RWPE2 (cell line): Measurements from ENCODE around the gene SIRPB1.

Experiments used
- ATAC-seq: fragments of 200-7000 bp; cut with Tn5 transposase; 3 replicates; pipeline ENCODE4 v1.9.1; 2021; ENCODE audit warnings: low read depth
- DNase-seq: peaks from one replicate; pipeline ENCODE4 v3.0.0-alpha.2; 2020; ENCODE audit warnings: low spot score
- H3K27ac ChIP-seq: fragments of 450-650 bp; 2 replicates; pipeline ENCODE4 v1.5.1; 2017; ENCODE audit warnings: mild to moderate bottlenecking; ENCODE audit not compliant: poor library complexity, severe bottlenecking
- H3K27me3 ChIP-seq: fragments of 250-450 bp; sonication (Bioruptor Pico); 2 replicates; pipeline ENCODE4 v1.5.1; 2021; ENCODE audit warnings: mild to moderate bottlenecking, moderate library complexity; ENCODE audit not compliant: insufficient read depth, poor library complexity, severe bottlenecking
- H3K36me3 ChIP-seq: fragments of 250-450 bp; sonication (Bioruptor Pico); 2 replicates; pipeline ENCODE4 v1.5.1; 2020; ENCODE audit warnings: low read depth, mild to moderate bottlenecking, moderate library complexity
- H3K4me1 ChIP-seq: fragments of 250-450 bp; sonication (Bioruptor Pico); 2 replicates; pipeline ENCODE4 v1.5.1; 2021; ENCODE audit warnings: mild to moderate bottlenecking, moderate library complexity; ENCODE audit not compliant: insufficient read depth, poor library complexity, severe bottlenecking
- H3K4me3 ChIP-seq: fragments of 250-450 bp; sonication (Bioruptor Pico); 2 replicates; pipeline ENCODE4 v1.5.1; 2021; ENCODE audit warnings: mild to moderate bottlenecking, moderate library complexity; ENCODE audit not compliant: severe bottlenecking
- H3K9me3 ChIP-seq: fragments of 250-450 bp; sonication (Bioruptor Pico); 2 replicates; pipeline ENCODE4 v1.5.1; 2021; ENCODE audit warnings: mild to moderate bottlenecking, moderate library complexity; ENCODE audit not compliant: severe bottlenecking
- TF ChIP-seq, protein P1 (sequence below): fragments of 450-650 bp; IDR thresholded peaks from one replicate; pipeline ENCODE4 v1.5.1; 2017; ENCODE audit warnings: mild to moderate bottlenecking, moderate library complexity; ENCODE audit not compliant: poor library complexity, severe bottlenecking

SIRPB1 gene

GRCh38 chr20:1619861-1620444 is at the start of gene SIRPB1:
Gene SIRPB1, minus strand, starts transcription at chr20:1620009. Its CDS starts 65 bp downstream, at chr20:1619944.
- H3K27me3 ChIP-seq: no peaks in the 10 kb centered on the region
- H3K4me3 ChIP-seq: no peak within 1 kb of the TSS
- TF ChIP-seq, protein P1, sequence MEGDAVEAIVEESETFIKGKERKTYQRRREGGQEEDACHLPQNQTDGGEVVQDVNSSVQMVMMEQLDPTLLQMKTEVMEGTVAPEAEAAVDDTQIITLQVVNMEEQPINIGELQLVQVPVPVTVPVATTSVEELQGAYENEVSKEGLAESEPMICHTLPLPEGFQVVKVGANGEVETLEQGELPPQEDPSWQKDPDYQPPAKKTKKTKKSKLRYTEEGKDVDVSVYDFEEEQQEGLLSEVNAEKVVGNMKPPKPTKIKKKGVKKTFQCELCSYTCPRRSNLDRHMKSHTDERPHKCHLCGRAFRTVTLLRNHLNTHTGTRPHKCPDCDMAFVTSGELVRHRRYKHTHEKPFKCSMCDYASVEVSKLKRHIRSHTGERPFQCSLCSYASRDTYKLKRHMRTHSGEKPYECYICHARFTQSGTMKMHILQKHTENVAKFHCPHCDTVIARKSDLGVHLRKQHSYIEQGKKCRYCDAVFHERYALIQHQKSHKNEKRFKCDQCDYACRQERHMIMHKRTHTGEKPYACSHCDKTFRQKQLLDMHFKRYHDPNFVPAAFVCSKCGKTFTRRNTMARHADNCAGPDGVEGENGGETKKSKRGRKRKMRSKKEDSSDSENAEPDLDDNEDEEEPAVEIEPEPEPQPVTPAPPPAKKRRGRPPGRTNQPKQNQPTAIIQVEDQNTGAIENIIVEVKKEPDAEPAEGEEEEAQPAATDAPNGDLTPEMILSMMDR: no peak
- ATAC-seq (no peak), DNase-seq (no peak)
- no peak within 1 kb of the TSS for H3K27ac ChIP-seq
- no peaks in the 10 kb centered on the region for H3K4me1 ChIP-seq
- no peaks in the 10 kb centered on the region for H3K9me3 ChIP-seq
- no peaks in the 10 kb centered on the region for H3K36me3 ChIP-seq

DNA sequence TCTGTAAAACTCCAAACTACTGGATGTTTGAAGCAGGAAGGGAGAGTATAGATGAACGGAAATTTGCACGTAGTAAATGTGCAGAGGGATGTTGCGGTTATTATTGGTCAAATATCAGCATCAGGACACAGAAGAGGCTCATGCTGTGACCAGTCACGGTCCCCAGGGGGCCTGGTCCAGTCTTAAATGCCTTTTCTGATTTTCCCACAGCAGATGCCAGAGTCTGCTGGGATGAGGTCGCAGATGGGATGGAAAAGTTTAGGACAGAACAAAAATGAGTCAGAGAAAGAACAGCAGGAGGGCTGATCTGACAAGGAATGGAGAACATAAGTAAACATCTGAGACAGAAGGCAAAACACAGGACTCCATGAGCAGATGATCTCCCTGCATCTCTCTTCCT is 49.5 kb upstream of the SIRPB1 start:
- H3K9me3 ChIP-seq: no peaks in the 10 kb centered on the region
- no peaks in the 10 kb centered on the region for H3K27me3 ChIP-seq
- H3K4me1 ChIP-seq: no peaks in the 10 kb centered on the region
- DNase-seq: no peak
- TF ChIP-seq, protein P1: no peak
- H3K4me3 ChIP-seq: no peak overlapping the region
- no peaks in the 10 kb centered on the region for H3K36me3 ChIP-seq
- no peak overlapping the region for H3K27ac ChIP-seq
- ATAC-seq: no peak

- Histone ChIP-seq H3K4me3 (no peak overlapping the region), H3K36me3 (no peaks in the 10 kb centered on the region), H3K27ac (no peak overlapping the region), H3K27me3 (no peaks in the 10 kb centered on the region), H3K9me3 (no peaks in the 10 kb centered on the region), H3K4me1 (no peaks in the 10 kb centered on the region)
- ATAC-seq (no peak), DNase-seq (no peak)
- TF ChIP-seq, protein P1: no peak
Measured at GRCh38 chr20:1667502-1668085, 47.8 kb upstream of the SIRPB1 start.

DNA sequence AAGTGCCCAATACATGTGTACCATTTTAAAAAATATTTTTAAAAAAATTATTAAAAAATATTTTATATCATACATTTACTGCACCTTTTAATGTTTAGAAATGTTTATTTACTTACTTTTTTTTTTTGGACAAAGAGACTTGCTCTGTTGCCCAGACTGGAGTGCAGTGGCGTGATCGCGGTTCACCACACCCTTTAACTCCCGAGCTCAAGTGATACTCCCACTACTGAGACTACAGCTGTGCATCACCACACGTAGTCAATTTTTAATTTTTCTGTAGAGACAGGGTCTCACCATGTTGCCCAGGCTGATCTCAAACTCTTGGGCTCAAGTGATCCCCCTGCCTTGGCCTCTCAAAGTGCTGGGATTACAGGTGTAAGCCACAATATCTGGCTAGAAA is 47.0 kb upstream of the SIRPB1 start:
- ATAC-seq (no peak), DNase-seq (no peak)
- Histone ChIP-seq H3K4me3 (no peak overlapping the region), H3K36me3 (no peaks in the 10 kb centered on the region), H3K27ac (no peak overlapping the region), H3K9me3 (no peaks in the 10 kb centered on the region), H3K27me3 (no peaks in the 10 kb centered on the region), H3K4me1 (no peaks in the 10 kb centered on the region)
- TF ChIP-seq, protein P1: no peak

DNA sequence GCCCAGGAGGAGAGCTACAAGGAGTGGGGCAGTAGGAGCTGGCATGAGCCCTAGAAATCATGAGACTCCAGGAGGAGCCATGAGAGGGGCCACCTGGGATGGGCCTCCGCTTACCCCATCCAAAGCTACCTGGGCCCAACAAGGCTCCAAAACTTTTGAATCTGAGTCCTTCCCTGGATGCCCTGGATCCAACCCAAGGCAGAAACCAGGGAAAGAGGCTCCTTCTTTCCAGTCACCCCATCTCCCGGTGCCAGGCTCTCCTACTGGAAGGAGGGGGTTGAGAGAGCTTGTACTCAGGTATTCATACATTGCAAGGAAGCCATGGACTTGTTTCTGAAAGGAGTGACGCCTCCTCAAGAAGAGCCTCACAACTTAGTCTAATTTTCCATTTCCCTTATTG is 45.5 kb upstream of the SIRPB1 start:
- Histone ChIP-seq H3K4me1 (no peaks in the 10 kb centered on the region), H3K27me3 (no peaks in the 10 kb centered on the region), H3K36me3 (no peaks in the 10 kb centered on the region), H3K27ac (no peak overlapping the region), H3K9me3 (no peaks in the 10 kb centered on the region), H3K4me3 (no peak overlapping the region)
- ATAC-seq (no peak), DNase-seq (no peak)
- TF ChIP-seq, protein P1: no peak
